Subcutaneous adipose tissue (tissue), 4 donors: ENCODE data around the gene SLC24A3. TPM values are rescaled to one million over a fixed set of nuclear protein-coding genes. Genes with fewer than 3 reads are reported as not detected.

Experiments used
- CTCF ChIP-seq: fragments of 450-650 bp; IDR thresholded peaks from one replicate; pipeline ENCODE4 v1.5.1; 2016; ENCODE audit warnings: low read depth, mild to moderate bottlenecking, control low read depth, antibody characterized with exemption, moderate library complexity
- total RNA-seq, 4 donors: library from RNA; depleted of rRNA; stranded (reverse); fragments of >200 nt; gene quantifications; one replicate each; pipeline ENCODE4 v1.1.0, GENCODE V29; 2016

The SLC24A3 gene
- total RNA-seq, 4 donors from 2014 or later: 4.6 to 12.2 (median 9.1) TPM

- TF ChIP-seq CTCF: no peak
Measured at GRCh38 chr20:19291818-19292132, 79.3 kb downstream of the SLC24A3 start.

GRCh38 chr20:19292254-19292653 lies 79.8 kb downstream of the SLC24A3 start:
- no peak for TF ChIP-seq CTCF

GRCh38 chr20:19295076-19295475 lies 82.6 kb downstream of the SLC24A3 start:
- TF ChIP-seq CTCF: no peak

- no peak for TF ChIP-seq CTCF
Measured at GRCh38 chr20:19298652-19299051, 86.2 kb downstream of the SLC24A3 start.

DNA sequence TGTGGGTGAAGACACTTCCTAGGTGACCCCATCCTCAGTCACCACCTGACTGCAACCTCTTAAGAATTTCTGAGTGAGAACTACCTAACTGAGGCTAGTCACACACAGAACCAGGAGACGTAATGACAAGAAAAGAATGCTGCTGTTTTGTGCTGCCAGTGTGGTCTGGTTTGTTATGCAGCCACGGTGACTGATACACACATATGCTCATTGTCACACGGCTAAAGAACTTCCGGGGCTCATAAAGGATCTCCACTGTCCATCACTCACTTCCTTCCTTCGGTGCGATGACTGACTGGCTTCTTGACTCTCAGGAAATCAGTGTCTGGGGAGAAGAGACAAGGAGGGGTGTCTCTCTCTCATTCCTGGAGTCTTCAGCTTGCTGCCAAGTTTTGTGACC lies 88.0 kb downstream of the SLC24A3 start:
- TF ChIP-seq CTCF: no peak

DNA sequence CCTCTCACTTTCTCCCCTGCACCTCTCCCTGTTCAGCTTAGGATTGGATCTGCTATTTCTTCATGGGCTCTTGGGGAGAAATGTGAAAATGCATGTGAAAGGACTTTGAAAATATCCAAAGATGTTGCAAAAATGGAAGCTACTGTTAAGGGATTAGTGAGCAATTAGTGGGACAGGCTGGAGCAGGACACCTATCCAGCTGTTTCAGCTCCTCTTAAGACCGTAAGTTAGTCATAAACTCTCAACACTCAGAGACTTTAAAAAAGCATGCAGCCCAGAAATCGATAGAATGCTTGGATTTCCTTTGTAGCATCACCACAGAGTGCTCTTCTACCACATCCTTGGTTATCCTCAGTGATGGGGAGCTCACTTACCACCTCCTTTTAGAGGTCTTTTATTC lies 88.7 kb downstream of the SLC24A3 start:
- no peak for TF ChIP-seq CTCF

DNA sequence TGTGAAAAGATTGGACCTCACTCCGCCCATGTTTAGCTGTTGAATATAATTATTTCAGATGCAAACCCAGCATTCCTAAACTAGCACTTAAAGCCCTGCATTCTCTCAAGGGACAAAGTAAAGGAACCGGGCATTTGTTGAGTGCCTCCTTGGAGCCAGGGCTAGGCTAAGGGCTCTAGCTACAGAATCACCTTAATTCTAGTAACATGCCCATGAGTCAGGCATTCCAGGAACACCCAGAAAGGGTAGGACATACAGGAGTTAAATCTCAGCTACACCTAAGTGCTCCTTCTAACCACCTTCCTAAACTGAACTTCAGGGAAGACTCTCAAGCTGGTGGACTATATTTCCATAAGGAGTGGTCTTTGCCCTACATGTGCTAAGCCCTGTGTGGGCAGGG lies 89.4 kb downstream of the SLC24A3 start:
- no peak for TF ChIP-seq CTCF

GRCh38 chr20:19302714-19303113 lies 90.3 kb downstream of the SLC24A3 start:
- no peak for TF ChIP-seq CTCF
